ENCODE results near the gene PRLHR. TPM values are rescaled to one million over a fixed set of nuclear protein-coding genes. Genes with fewer than 3 reads are reported as not detected.

PRLHR gene
- polyA plus RNA-seq (2013, experiment 1 of 2) = not detected
- polyA plus RNA-seq (2013, experiment 2 of 2) = not detected

DNA sequence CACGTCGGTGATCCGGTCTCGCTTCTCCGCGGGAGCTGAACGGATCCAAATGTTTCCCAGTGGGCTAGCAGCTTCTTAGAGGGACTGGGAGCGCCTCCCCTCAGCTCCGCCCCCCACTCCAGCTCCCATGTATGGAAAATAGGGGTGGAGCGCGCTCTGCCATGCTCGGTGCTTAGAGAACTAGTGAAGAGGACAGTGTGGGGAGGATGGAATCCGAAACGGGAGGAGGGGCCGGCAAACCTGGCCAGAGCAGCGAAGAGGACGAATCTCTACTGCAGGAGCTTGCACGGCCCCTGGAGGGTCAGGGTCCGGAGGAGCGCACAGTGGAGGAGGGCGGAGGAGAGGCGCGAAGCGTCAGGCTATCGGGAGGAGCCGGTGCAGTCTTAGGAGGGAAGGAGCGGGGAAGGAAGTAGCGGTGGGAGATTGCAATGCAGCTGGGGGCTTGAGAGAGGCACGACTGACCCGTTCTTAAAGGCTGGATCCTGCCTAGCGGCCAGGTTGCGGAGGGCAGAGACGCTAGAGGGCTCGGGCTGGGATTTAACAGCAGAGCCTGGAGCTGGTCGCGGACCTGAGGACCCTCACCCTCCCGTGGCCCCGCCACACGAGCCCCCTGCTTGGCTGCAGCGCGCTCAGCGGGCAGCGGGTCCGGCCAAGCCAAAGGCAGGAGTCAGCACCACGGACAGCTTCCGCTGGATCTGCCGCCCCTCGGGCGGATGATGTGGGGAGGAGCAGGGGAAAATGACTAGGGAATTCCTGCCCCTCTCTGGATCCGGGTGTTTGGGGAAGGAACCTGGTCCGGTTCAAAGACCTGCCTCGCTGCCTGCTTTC is at the start of gene PRLHR:
Gene PRLHR (minus strand): TSS at position 51 of the 828 bp plus-strand sequence. CDS start 404 bp downstream, outside the sequence.
- H3K9me3 ChIP-seq (ENCODE audit: control insufficient read depth, low read length) = no peaks in the 10 kb centered on the region
- H3K4me1 ChIP-seq (ENCODE audit: control insufficient read depth, insufficient read depth, low read length, poor library complexity, severe bottlenecking) = no peaks in the 10 kb centered on the region
- no peak within 1 kb of the TSS for H3K4me3 ChIP-seq (ENCODE audit: extremely low read depth, insufficient read depth, low read length, poor library complexity, severe bottlenecking)
- no peak within 1 kb of the TSS for H3K27ac ChIP-seq (ENCODE audit: low read depth, low read length, severe bottlenecking)
- no peaks in the 10 kb centered on the region for H3K36me3 ChIP-seq (ENCODE audit: control insufficient read depth, insufficient read depth, low read length)
- WGBS, 2 experiments (ENCODE audit: insufficient coverage in 2 of 2) = 2 to 4% methylated on average over 29 to 49 of the region's 52 CpGs

DNA sequence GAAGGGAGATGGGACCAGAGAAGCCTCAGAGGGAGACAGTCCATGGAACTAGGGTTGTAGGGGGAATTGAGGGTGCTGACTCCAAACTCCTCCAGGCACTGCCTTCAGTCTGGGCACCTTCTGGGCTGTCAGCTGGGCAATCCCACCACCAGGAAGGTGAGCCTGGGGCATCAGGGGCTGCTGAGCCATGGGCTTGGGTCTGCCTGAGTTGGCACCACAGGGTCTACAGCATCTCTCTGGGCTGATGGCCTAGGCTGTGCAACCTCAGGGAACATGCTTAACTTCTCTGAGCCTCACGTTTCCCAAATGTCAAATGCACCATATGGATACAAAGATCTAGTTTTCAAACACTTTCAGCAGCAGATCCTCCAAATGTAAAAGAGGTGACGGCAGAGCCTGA is 46.8 kb upstream of the PRLHR start:
- H3K27ac ChIP-seq (ENCODE audit: low read depth, low read length, severe bottlenecking) = no peak overlapping the region
- H3K4me1 ChIP-seq (ENCODE audit: control insufficient read depth, insufficient read depth, low read length, poor library complexity, severe bottlenecking) = no peaks in the 10 kb centered on the region
- H3K36me3 ChIP-seq (ENCODE audit: control insufficient read depth, insufficient read depth, low read length) = no peaks in the 10 kb centered on the region
- H3K9me3 ChIP-seq (ENCODE audit: control insufficient read depth, low read length) = no peaks in the 10 kb centered on the region
- 100% methylated on average over 1 of the region's 2 CpGs; no CpG with 5 or more reads in 1 of the 2 experiments for WGBS, 2 experiments (ENCODE audit: insufficient coverage in 2 of 2)
- H3K4me3 ChIP-seq (ENCODE audit: extremely low read depth, insufficient read depth, low read length, poor library complexity, severe bottlenecking) = no peak overlapping the region

DNA sequence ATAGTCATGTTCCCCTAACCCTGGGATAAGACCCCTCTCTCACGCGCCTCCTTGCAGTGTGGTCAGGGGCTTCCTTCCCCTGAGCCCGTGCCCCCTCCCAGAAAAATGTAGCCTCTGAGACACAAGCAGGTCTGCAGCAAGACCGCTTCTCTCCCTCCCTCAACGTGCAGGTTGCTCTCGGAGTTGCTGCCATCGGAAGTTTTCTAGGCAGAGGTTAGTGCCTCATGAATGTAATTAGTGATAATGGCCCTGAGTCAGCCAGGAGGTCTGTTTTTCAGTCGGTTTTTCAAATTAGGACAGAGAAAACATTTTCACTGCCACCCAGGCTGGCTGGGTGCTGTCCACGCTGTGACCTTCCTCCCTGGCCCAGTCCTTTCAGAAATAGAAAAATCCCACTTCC is 43.2 kb upstream of the PRLHR start:
- no peak overlapping the region for H3K4me3 ChIP-seq (ENCODE audit: extremely low read depth, insufficient read depth, low read length, poor library complexity, severe bottlenecking)
- 85 to 86% methylated on average over 4 to 5 of the region's 9 CpGs for WGBS, 2 experiments (ENCODE audit: insufficient coverage in 2 of 2)

DNA sequence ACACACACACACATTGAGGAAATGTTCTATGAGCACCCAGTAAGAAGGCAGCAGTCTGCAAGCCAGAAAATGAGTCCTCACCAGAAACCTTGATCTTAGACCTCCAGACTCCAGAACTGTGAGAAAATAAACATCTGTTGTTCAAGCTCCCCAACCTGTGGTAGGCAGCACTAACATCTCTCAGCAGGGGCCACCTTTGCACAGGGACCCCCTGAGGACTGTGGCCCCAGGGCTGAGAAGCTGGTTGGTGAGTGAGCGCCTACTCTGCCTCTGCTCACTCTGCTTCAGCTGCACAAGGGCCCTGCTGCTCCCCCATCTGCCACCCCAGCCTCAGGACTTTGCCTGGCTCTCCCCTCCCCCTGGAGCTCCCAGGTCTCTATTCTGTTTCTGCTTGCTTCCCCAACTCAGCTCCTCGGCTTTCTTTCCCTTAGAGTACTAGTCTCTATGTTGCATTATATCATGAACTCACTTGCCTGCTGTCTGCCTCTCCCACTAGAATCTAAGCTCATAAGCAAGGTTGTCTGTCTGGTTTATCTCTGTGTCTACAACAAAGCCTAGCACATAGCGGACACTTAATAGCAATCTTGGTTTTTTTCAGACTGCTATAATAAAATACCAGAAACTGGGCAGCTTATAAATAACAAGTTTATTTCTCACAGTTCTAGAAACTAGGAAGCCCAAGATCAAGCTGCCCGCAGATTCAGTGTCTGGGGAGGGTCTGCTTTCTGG is 40.4 kb upstream of the PRLHR start:
- H3K4me1 ChIP-seq (ENCODE audit: control insufficient read depth, insufficient read depth, low read length, poor library complexity, severe bottlenecking) = no peaks in the 10 kb centered on the region
- H3K9me3 ChIP-seq (ENCODE audit: control insufficient read depth, low read length) = no peaks in the 10 kb centered on the region
- H3K36me3 ChIP-seq (ENCODE audit: control insufficient read depth, insufficient read depth, low read length) = no peaks in the 10 kb centered on the region
- no peak overlapping the region for H3K27ac ChIP-seq (ENCODE audit: low read depth, low read length, severe bottlenecking)
- H3K4me3 ChIP-seq (ENCODE audit: extremely low read depth, insufficient read depth, low read length, poor library complexity, severe bottlenecking) = no peak overlapping the region
- WGBS, 2 experiments (ENCODE audit: insufficient coverage in 2 of 2) = 75 to 85% methylated on average over 2 to 3 of the region's 4 CpGs

More for the DNA sequence above, 43.2 kb upstream of the PRLHR start:
- H3K9me3 ChIP-seq (ENCODE audit: control insufficient read depth, low read length) = no peaks in the 10 kb centered on the region
- H3K4me1 ChIP-seq (ENCODE audit: control insufficient read depth, insufficient read depth, low read length, poor library complexity, severe bottlenecking) = no peaks in the 10 kb centered on the region
- H3K27ac ChIP-seq (ENCODE audit: low read depth, low read length, severe bottlenecking) = no peak overlapping the region
- no peaks in the 10 kb centered on the region for H3K36me3 ChIP-seq (ENCODE audit: control insufficient read depth, insufficient read depth, low read length)

DNA sequence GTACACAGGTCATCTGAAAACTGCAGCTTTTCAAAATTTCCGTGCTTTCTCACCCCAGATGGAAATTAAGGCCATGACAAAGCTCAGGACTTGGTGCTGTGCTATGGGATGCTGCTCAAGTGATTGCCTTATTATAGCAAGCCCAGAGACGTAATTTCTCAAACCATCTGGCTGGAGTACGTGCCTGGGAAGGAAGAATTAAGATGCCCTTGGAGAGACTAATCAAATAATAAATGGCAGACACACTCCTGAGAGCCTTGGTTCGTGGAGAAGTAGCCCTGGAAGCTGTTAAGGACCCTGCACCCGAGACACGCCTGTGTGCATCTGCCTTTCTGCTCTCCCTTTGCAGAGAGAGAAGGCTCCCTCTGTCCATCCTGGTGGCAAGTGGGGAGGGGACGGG is 38.3 kb upstream of the PRLHR start:
- H3K4me1 ChIP-seq (ENCODE audit: control insufficient read depth, insufficient read depth, low read length, poor library complexity, severe bottlenecking) = no peaks in the 10 kb centered on the region
- H3K27ac ChIP-seq (ENCODE audit: low read depth, low read length, severe bottlenecking) = no peak overlapping the region
- no peak overlapping the region for H3K4me3 ChIP-seq (ENCODE audit: extremely low read depth, insufficient read depth, low read length, poor library complexity, severe bottlenecking)
- no peaks in the 10 kb centered on the region for H3K9me3 ChIP-seq (ENCODE audit: control insufficient read depth, low read length)
- WGBS, 2 experiments (ENCODE audit: insufficient coverage in 2 of 2) = 82 to 92% methylated on average over 7 of the region's 7 CpGs
- H3K36me3 ChIP-seq (ENCODE audit: control insufficient read depth, insufficient read depth, low read length) = no peaks in the 10 kb centered on the region

DNA sequence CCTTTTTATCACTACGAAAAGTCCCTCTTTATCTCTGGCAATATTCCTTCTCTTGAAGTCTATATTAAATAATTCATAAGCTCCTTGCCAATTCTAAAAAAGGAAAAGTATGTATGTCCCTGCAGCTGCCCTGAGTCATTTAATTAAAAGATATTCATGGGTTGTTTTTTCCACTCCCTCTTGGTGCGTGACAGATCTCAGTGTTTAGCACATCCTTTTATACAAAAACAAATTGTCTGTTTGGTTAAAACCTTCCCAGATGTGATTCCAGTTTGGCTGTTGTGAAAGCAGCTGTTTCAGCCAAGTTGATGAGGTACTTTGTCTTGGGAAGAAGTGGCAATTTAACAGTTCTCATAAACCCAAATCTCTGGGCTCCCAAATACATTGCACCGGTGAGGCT is 33.8 kb upstream of the PRLHR start:
- Histone ChIP-seq H3K9me3 (ENCODE audit: control insufficient read depth, low read length) (no peaks in the 10 kb centered on the region), H3K36me3 (ENCODE audit: control insufficient read depth, insufficient read depth, low read length) (no peaks in the 10 kb centered on the region), H3K4me3 (ENCODE audit: extremely low read depth, insufficient read depth, low read length, poor library complexity, severe bottlenecking) (no peak overlapping the region), H3K4me1 (ENCODE audit: control insufficient read depth, insufficient read depth, low read length, poor library complexity, severe bottlenecking) (no peaks in the 10 kb centered on the region), H3K27ac (ENCODE audit: low read depth, low read length, severe bottlenecking) (no peak overlapping the region)
- 83 to 100% methylated on average over 1 of the region's 3 CpGs for WGBS, 2 experiments (ENCODE audit: insufficient coverage in 2 of 2)

DNA sequence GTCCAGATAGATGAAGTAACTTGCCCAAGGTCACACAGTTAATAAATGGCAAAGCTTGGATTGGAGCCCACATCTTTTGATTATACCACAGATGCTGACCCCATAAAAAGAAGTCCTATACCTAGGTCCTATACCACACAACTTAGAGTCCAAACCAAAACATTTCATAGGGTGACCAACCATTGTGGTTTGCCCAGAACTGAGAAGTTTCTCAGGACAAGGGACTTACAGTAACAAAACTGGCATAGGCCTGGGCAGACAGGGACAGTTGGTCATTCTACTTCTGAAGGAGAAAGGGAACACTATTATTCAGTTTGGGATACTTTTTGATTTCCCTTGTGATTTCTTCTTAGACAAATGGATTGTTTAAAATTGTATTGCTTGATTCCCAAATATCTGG is 32.9 kb upstream of the PRLHR start:
- no peaks in the 10 kb centered on the region for H3K9me3 ChIP-seq (ENCODE audit: control insufficient read depth, low read length)
- no peaks in the 10 kb centered on the region for H3K4me1 ChIP-seq (ENCODE audit: control insufficient read depth, insufficient read depth, low read length, poor library complexity, severe bottlenecking)

DNA sequence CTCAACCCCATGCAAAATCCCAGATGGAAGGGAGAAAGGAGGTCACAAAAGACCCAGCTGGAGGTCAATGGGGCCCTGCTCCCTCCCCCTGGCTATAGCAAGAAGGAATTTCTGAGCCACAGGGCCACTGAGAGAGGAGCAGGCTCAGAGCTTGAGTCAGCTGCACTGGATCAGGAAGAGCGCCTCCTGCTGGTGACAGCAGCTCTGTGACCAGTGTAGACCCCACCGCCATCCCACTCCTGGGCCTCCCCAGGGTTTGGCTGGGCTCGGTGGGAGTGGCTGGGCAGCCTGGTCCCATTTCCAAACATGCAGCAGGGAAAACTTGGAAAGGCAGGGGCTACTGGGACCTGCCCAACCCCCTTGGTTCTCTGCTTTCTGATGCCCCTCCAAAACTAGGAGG is 31.5 kb upstream of the PRLHR start:
- Histone ChIP-seq H3K27ac (ENCODE audit: low read depth, low read length, severe bottlenecking) (no peak overlapping the region), H3K4me1 (ENCODE audit: control insufficient read depth, insufficient read depth, low read length, poor library complexity, severe bottlenecking) (no peaks in the 10 kb centered on the region), H3K36me3 (ENCODE audit: control insufficient read depth, insufficient read depth, low read length) (no peaks in the 10 kb centered on the region), H3K9me3 (ENCODE audit: control insufficient read depth, low read length) (no peaks in the 10 kb centered on the region), H3K4me3 (ENCODE audit: extremely low read depth, insufficient read depth, low read length, poor library complexity, severe bottlenecking) (no peak overlapping the region)
- WGBS, 2 experiments (ENCODE audit: insufficient coverage in 2 of 2) = 85 to 96% methylated on average over 3 of the region's 3 CpGs

More for the DNA sequence above, 32.9 kb upstream of the PRLHR start:
- Histone ChIP-seq H3K36me3 (ENCODE audit: control insufficient read depth, insufficient read depth, low read length) (no peaks in the 10 kb centered on the region), H3K4me3 (ENCODE audit: extremely low read depth, insufficient read depth, low read length, poor library complexity, severe bottlenecking) (no peak overlapping the region), H3K27ac (ENCODE audit: low read depth, low read length, severe bottlenecking) (no peak overlapping the region)

DNA sequence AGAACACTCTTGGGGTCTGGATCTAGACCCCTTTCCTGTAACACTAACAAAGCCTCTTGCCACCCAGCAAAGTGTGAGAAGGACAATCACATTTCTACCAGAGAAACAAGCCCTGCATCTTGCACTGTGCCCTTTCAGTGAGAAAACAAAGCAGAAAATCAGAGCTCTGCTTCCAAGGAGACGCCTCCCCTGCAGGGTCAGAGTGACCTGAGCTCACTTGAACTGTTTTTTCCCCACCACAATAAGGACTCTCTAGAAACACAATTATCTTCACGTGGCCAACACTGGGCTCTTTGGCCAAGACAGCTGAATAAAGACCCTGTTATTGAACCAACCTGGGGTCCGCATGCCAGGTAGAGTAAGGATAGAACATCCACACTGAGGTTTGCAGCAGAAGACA is 30.1 kb upstream of the PRLHR start:
- no peak overlapping the region for H3K27ac ChIP-seq (ENCODE audit: low read depth, low read length, severe bottlenecking)
- no peaks in the 10 kb centered on the region for H3K36me3 ChIP-seq (ENCODE audit: control insufficient read depth, insufficient read depth, low read length)
- H3K4me3 ChIP-seq (ENCODE audit: extremely low read depth, insufficient read depth, low read length, poor library complexity, severe bottlenecking) = no peak overlapping the region
- H3K9me3 ChIP-seq (ENCODE audit: control insufficient read depth, low read length) = no peaks in the 10 kb centered on the region
- H3K4me1 ChIP-seq (ENCODE audit: control insufficient read depth, insufficient read depth, low read length, poor library complexity, severe bottlenecking) = no peaks in the 10 kb centered on the region
- 86 to 95% methylated on average over 2 of the region's 3 CpGs for whole genome bisulfite sequencing, 2 experiments (ENCODE audit: insufficient coverage in 2 of 2)

DNA sequence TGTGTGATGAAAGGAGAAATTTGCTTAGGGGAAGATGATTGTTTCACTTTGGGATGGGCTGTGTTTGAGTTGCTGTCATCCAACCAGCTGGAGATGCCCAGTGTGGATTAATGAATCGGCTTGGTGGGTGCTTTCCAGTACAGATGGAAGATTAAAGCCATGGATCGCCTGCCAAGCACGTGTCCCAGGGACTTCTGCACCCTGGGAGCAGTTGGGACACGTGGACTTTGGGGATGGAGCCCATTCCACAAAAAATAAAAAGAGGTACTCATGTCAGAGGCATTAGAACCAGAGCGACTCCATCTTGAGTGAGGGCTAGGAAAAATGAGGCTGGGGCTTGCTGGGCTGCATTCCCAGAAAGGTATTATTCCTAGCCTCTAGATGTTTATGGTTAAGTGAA is 29.3 kb upstream of the PRLHR start:
- H3K36me3 ChIP-seq (ENCODE audit: control insufficient read depth, insufficient read depth, low read length) = no peaks in the 10 kb centered on the region
- no peaks in the 10 kb centered on the region for H3K9me3 ChIP-seq (ENCODE audit: control insufficient read depth, low read length)
- WGBS, 2 experiments (ENCODE audit: insufficient coverage in 2 of 2) = 89 to 90% methylated on average over 2 to 3 of the region's 5 CpGs

More for the DNA sequence above, 29.3 kb upstream of the PRLHR start:
- H3K4me1 ChIP-seq (ENCODE audit: control insufficient read depth, insufficient read depth, low read length, poor library complexity, severe bottlenecking) = no peaks in the 10 kb centered on the region
- no peak overlapping the region for H3K4me3 ChIP-seq (ENCODE audit: extremely low read depth, insufficient read depth, low read length, poor library complexity, severe bottlenecking)
- H3K27ac ChIP-seq (ENCODE audit: low read depth, low read length, severe bottlenecking) = no peak overlapping the region
